K562 (cell line): ENCODE data around the gene SIRPA. TPM values are rescaled to one million over a fixed set of nuclear protein-coding genes. Genes with fewer than 3 reads are reported as not detected.

ENCODE experiments used
- ARNT ChIP-seq, 2 experiments: fragments of 450-650 bp; IDR thresholded peaks; 2 replicates each; pipeline ENCODE4 v1.6.1; 2016; ENCODE audit warnings: mild to moderate bottlenecking in 1 of 2
- CBX8 ChIP-seq: fragments of 200-600 bp; sonication (generic); IDR thresholded peaks from 2 replicates; pipeline ENCODE4 v1.6.1; 2012; ENCODE audit warnings: borderline replicate concordance, mixed run types, low read depth, mild to moderate bottlenecking, moderate library complexity, mixed read lengths, low read length, control low read depth, inconsistent platforms; ENCODE audit not compliant: poor library complexity, severe bottlenecking; ENCODE audit errors: extremely low read depth
- CTCFL ChIP-seq: IDR thresholded peaks from 2 replicates; pipeline ENCODE4 v1.6.1; 2011; ENCODE audit warnings: borderline replicate concordance, low read depth, mild to moderate bottlenecking, moderate library complexity, low read length; ENCODE audit not compliant: insufficient read depth, poor library complexity, severe bottlenecking
- ESRRB ChIP-seq: fragments of 250-450 bp; sonication (Bioruptor Pico); IDR thresholded peaks from 2 replicates; pipeline ENCODE4 v1.5.0; 2020; ENCODE audit warnings: mild to moderate bottlenecking, moderate library complexity, borderline replicate concordance
- IRF9 ChIP-seq: fragments of 450-650 bp; IDR thresholded peaks from 2 replicates; pipeline ENCODE4 v1.6.1; 2016; ENCODE audit warnings: missing biosample characterization, missing genetic modification characterization
- MEIS2 ChIP-seq: fragments of 450-650 bp; IDR thresholded peaks from 2 replicates; pipeline ENCODE4 v1.6.1; 2014; ENCODE audit warnings: mild to moderate bottlenecking; ENCODE audit not compliant: partially characterized antibody
- PHTF2 ChIP-seq: fragments of 250-450 bp; sonication (Bioruptor Pico); IDR thresholded peaks from 2 replicates; pipeline ENCODE4 v1.5.0; 2021; ENCODE audit warnings: mild to moderate bottlenecking
- SPI1 ChIP-seq: IDR thresholded peaks from 2 replicates; pipeline ENCODE4 v1.6.1; 2011; ENCODE audit warnings: low read depth, low read length, control low read depth, borderline replicate concordance
- STAT6 ChIP-seq: sonication (generic); formaldehyde crosslinking; IDR thresholded peaks from 2 replicates; pipeline ENCODE4 v1.8.1; 2023; ENCODE audit warnings: mild to moderate bottlenecking, missing genetic modification reagents
- TAF1 ChIP-seq: IDR thresholded peaks from 2 replicates; pipeline ENCODE4 v1.6.1; 2011; ENCODE audit warnings: mild to moderate bottlenecking, low read length, moderate library complexity; ENCODE audit not compliant: insufficient read depth, control insufficient read depth, severe bottlenecking; ENCODE audit errors: extremely low read depth
- TAF9B ChIP-seq: fragments of 450-650 bp; IDR thresholded peaks from 2 replicates; pipeline ENCODE4 v1.6.1; 2018; ENCODE audit warnings: mild to moderate bottlenecking; ENCODE audit not compliant: partially characterized antibody
- XRCC3 ChIP-seq: fragments of 450-650 bp; IDR thresholded peaks from 2 replicates; pipeline ENCODE4 v1.6.1; 2017; ENCODE audit warnings: mild to moderate bottlenecking, moderate library complexity
- ZC3H4 ChIP-seq: sonication (generic); formaldehyde crosslinking; IDR thresholded peaks from 2 replicates; pipeline ENCODE4 v1.9.0; 2021; ENCODE audit warnings: missing genetic modification reagents, borderline replicate concordance
- ZNF133 ChIP-seq: fragments of 250-450 bp; sonication (Bioruptor Pico); IDR thresholded peaks from 2 replicates; pipeline ENCODE4 v1.4.0; 2020; ENCODE audit warnings: mild to moderate bottlenecking
- ZNF398 ChIP-seq: fragments of 250-450 bp; sonication (Bioruptor Pico); IDR thresholded peaks from 2 replicates; pipeline ENCODE4 v1.8.0; 2021; ENCODE audit warnings: moderate library complexity, mild to moderate bottlenecking, inconsistent platforms
- ZNF57 ChIP-seq: fragments of 450-650 bp; formaldehyde crosslinking; IDR thresholded peaks from 2 replicates; pipeline ENCODE4 v1.4.0; 2020; ENCODE audit warnings: mild to moderate bottlenecking, moderate library complexity
- ZNF589 ChIP-seq: fragments of 200-800 bp; sonication (Bioruptor generic); IDR thresholded peaks from 2 replicates; pipeline ENCODE4 v1.6.1; 2016; ENCODE audit warnings: low read depth, missing genetic modification characterization, missing compliant biosample characterization
- ZNF696 ChIP-seq: fragments of 250-450 bp; sonication (Bioruptor Pico); conservative IDR thresholded peaks from 2 replicates; pipeline ENCODE4 v1.4.0; 2020; ENCODE audit warnings: mild to moderate bottlenecking, moderate library complexity
- polyA plus RNA-seq, 8 experiments: library from polyadenylated mRNA; depleted of rRNA in 4 of 8; stranded (reverse) in 5 of 8; unstranded in 3 of 8; fragments of >200 nt; fragmentation: Nextera tagmentation in 2 of 8; fragmentation: Illumina TruSeq in 1 of 8; extraction: Ambion mirVana in 2 of 8; extraction: Trizol in 1 of 8; gene quantifications; 2 replicates each; pipeline versions ENCODE4 v1.2.1 to v1.2.3, GENCODE V29; 2011 to 2014; ENCODE audit warnings: inconsistent platforms in 1 of 8, missing spikeins in 1 of 8
- total RNA-seq, 7 experiments: library from RNA; depleted of rRNA in 6 of 7; stranded (reverse); fragments of >200 nt in 6 of 7; fragmentation: Illumina TruSeq in 2 of 7; extraction: Trizol in 2 of 7; gene quantifications; 2 replicates each; pipeline versions ENCODE4 v1.2.1 to v1.2.3, GENCODE V29; 2011 to 2021; ENCODE audit warnings: low replicate concordance in 1 of 7

SIRPA gene
- total and polyA plus RNA-seq, 9 of the 15 experiments (the other 6 are each of a cell fraction or from before 2014, with no cell fraction given) = 0.01 to 0.40 (median 0.11) TPM; not detected in 2

- TF ChIP-seq CTCFL (peak; percentile 21), TAF9B (no peak), ZNF133 (no peak), SPI1 (no peak), ZNF589 (CRISPR knock-in tag) (no peak), CBX8 (no peak), TAF1 (no peak), ESRRB (CRISPR knock-in tag) (no peak), ZNF696 (no peak), IRF9 (tag) (no peak), ARNT (IDR thresholded peaks at IDR 0.05) (no peak), STAT6 (no peak), ZNF57 (CRISPR knock-in tag) (no peak), ZNF398 (CRISPR knock-in tag) (no peak), XRCC3 (no peak), MEIS2 (no peak), ZC3H4 (CRISPR knock-in tag) (no peak), PHTF2 (no peak)
Observed at GRCh38 chr20:1965520-1966351, 70.5 kb downstream of the SIRPA start (continued).
